SK-MEL-5 (cell line): ENCODE data around the gene PDE4B. TPM values are rescaled to one million over a fixed set of nuclear protein-coding genes. Genes with fewer than 3 reads are reported as not detected.

Source experiments
- DNase-seq: peaks from one replicate; pipeline ENCODE4 v3.0.0-alpha.2; 2016; ENCODE audit warnings: low read depth, low spot score
- in situ Hi-C: cut with HindIII; loops from 2 replicates; pipeline ENCODE4 v1.10.0; 2016; ENCODE audit warnings: low sequenced_read_pairs, high pct_unique_total_duplicates, low pct_unique_long_range_greater_than_20kb
- total RNA-seq: library from RNA; depleted of rRNA; stranded (reverse); fragments of >200 nt; shearing (Covaris generic); gene quantifications from 2 replicates; pipeline ENCODE4 v1.2.3, GENCODE V29; 2014

PDE4B gene
- total RNA-seq, 1 experiment from 2014 or later = 26.1 TPM

GRCh38 chr1:66168467-66168887 is 375.8 kb downstream of the PDE4B start:
- in situ Hi-C loops = no loop called here
- DNase-seq = peak; percentile 40

- no peak for DNase-seq
- in situ Hi-C loops = no loop called here
Observed at GRCh38 chr1:66168948-66169671, 376.4 kb downstream of the PDE4B start.

GRCh38 chr1:66172272-66172671 is 379.6 kb downstream of the PDE4B start:
- in situ Hi-C loops = no loop called here
- no peak for DNase-seq

DNA sequence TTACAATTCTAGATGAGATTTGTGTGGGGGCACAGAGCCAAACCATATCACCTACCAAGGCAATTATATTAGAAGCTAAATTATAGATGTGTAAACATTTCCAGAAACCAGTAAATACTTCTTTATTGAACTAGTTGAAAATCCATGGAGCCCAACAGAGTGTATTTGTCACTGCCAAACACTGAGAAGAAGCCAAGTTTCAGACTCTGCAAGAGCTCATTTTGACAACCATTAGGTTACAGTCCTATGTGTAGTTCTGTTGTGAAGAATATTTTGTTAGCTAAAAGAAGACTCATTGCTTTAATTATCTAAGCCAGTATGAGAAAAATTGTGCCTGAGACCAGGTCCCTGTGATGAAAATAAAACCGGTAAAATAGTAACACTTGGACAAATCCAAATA is 382.4 kb downstream of the PDE4B start:
- in situ Hi-C loops = no loop called here
- DNase-seq = no peak

GRCh38 chr1:66175581-66175980 is 382.9 kb downstream of the PDE4B start:
- DNase-seq = no peak
- in situ Hi-C loops = no loop called here

DNA sequence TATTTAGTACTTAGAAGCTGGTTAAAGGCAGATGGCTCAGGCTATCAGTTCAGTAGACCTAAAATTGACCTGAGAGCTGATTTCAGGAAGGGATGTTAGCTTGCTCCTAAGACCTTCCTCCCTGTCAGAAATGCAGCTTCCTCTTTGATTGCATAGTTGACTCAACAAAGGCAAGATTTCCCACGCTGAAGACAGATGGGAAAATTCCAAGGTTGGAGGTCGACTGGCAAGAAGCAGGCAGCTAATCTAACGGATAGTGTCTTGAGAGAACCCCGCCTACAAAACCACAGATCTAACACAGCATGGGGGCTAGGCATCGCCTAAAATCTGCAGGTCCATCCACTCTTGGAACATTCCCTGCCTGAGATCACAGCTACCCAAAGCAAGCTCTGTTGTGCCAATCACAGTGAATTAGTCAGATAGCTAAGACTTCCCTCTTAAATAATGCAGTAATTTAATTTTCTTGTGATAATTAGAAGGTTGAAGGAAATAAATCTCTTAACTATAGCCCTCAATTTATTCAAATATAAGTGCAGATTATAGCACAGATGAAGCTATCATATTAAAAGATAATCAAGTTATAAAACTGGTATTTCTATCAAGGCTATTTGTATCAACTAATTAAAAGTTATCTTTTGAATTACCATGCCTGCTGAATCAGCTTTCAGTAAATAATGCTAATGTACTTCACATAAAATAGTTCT is 383.5 kb downstream of the PDE4B start:
- in situ Hi-C loops = no loop called here
- DNase-seq = no peak

DNA sequence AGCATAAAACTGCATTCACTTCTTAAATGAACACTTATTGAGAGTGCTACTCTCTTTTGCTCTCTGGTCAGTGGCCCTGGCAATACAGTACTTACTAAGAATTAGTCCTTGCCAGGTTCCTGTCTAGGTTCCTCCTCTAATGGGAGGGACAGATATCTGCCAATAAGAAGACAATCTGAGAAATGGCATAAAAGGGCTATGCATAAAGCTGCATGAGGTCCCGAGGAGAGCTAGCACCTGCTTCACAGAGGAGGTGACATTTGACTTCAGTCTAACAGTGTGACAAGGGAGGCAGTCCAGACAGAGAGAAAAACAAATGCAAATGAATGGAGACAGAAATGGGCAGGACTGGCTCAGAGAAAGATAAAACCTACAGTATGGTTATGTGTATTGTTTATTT is 384.1 kb downstream of the PDE4B start:
- in situ Hi-C loops = no loop called here
- DNase-seq = peak; percentile 47

DNA sequence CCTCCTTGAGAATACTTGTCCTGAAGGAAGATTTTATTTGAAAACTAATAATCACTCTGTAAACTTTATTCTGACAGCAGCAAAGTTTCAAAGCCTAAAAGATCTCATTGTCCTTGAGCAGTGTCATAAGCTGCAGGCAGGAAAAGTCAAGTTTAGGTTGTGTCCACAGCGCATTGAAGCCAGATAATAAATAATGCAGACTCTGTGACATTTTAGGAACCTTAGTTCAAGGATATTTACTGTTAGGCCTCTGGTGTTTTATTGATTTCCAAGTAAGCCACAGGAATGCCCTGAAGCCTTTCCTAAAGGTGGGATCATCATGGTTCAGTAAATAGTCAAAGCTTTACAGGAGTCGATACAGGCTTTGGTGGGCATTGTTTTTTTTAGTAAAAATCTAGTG is 384.8 kb downstream of the PDE4B start:
- in situ Hi-C loops = no loop called here
- DNase-seq = peak; percentile 76

DNA sequence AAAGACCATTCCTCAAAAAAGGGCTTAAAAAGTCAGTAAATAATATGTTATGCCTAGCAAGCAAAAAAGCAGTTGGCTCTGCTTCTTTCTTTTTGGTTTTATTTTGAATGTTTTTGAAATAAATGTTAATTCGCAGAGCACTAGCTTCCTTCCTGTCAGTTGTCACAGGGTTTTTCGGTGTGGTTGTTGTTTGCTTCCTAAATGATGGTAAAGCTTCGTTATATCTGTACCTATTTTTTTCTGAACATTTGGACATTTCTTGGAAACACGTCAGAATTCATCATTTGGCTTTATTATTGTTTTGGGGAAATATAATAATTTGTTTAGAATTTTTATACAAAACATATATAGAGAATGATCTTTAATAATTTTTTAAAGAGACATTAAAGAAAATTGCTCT is 389.3 kb downstream of the PDE4B start:
- DNase-seq = no peak
- in situ Hi-C loops = no loop called here

- peak; percentile 95 for DNase-seq
- in situ Hi-C loops = no loop called here
Observed at GRCh38 chr1:66182551-66183178, 390.0 kb downstream of the PDE4B start.

DNA sequence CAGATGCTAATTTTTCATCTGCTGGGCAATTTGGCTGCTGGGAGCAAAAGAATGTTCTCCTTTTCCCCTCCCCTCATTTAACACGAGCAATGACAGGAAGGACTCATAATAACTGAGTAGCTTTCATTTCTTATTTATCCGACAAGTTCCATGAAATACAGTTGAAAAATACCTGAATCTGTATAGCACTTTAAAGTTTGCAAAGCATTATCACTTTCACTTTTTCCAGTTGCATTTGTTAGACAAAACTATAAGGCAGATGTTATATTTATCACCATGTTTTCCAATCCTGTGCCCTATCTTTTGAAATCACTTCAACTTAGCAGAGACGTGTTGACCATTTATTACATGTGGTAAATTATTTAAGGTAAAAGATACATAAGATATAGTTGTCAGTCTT is 390.7 kb downstream of the PDE4B start:
- in situ Hi-C loops = no loop called here
- DNase-seq = peak; percentile 15

DNA sequence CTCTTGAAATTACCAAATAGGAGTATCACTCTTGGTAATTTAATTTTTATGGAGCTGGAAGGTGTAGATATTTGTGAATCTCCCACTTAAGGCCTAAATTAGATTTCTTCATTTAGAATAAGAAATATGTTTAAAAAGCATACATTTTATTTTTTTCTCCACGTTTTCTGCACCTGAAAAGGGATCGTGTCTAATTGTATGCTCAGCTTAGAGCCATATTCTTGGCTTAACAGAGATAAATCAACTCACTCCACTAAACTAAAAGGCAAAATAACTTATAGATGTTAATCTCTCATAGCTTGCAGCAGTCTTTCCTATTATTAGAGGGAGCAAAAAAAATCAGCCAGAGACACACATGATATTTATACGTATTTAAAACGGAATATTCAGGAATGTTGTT is 404.4 kb downstream of the PDE4B start:
- no peak for DNase-seq
- in situ Hi-C loops = no loop called here

DNA sequence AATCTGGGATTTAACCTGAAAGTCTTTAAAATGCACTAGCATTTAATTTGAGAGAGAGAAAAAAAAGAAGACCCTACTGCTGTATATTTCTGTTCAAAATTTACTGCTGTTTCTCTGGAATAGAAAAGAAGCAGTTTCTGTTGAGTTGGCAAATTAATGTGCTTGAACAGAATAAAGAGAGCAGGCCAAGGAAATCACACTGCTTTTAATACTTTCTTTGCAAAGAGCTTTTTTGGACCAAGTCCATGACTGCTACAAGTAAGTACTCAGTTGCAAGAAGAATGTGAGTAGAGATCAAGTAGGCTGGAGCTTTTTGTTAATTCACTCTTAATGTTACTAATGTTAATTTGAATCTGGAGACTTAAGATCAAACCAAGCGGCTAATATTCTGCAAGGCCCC is 405.1 kb downstream of the PDE4B start:
- no peak for DNase-seq
- in situ Hi-C loops = no loop called here

DNA sequence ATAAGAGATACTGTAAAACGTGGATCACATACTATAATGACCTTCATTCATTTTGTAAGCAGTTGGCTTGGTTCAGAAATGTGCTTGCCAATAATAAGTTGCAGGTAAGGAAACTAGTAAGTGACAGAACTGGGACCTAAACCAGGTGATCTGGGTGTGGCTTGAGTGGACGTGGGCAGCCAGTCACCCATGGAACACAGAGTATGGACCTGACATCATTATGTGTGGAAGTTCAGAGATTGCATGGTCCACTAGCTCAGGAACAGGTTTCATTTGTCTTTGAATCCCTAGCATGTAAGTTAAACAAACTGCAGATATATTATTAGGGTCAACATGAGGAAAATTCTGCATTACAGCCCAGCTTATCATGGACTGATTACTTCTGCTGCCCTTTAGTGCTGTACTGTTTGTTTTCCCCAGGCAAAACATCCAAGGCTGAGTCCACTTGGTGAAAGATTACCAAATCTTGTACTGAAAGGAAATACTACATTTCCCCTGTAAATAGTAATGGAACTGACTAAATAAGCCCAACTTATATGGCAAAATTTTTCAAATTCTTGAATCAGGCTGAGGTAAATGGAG is 414.0 kb downstream of the PDE4B start:
- DNase-seq = no peak
- in situ Hi-C loops = no loop called here

DNA sequence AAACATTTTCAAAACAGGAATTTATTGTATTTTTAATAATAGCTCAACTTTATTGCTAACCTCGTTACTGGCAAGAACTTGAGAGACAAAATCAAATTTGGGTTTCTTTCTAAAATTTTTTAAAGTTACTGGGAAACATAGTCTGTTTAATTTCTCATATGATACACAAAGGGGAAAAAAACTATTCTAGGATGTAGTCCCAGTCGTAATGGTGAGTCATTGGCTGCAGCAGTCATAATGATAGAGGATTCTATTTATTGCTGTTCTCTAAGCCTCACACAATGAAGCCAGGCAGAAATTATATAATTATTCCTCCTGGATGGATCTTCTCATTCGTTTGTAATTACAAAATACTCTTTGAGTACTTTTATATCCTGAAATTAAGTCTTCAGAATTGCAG is 414.8 kb downstream of the PDE4B start:
- in situ Hi-C loops = no loop called here
- DNase-seq = no peak

- no peak for DNase-seq
Observed at GRCh38 chr1:66208632-66209031, 415.9 kb downstream of the PDE4B start.

GRCh38 chr1:66210635-66211244 is 418.0 kb downstream of the PDE4B start:
- DNase-seq = no peak
- in situ Hi-C loops = no loop called here

More at GRCh38 chr1:66208632-66209031, 415.9 kb downstream of the PDE4B start:
- in situ Hi-C loops = no loop called here

DNA sequence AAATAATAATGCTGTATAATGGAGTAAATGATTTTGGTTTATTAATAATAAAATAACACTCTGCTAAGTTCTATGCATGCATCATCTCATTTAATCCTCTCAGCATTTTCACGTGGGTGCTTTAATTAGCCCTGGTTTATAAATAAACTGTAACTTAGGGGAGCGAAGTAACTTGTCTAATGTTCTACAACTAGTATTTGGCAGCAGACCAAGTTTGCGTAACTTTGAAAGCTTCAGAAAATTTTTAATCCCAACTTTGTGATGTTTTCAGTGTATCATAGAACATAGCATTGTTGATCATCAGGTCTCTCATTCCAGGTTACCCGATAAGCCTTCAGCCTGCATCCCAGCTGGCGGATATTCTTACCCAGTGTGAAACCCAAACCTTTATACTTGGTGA is 418.8 kb downstream of the PDE4B start:
- DNase-seq = no peak
- in situ Hi-C loops = no loop called here
